ENCODE data around the gene PIAS1. TPM values are rescaled to one million over a fixed set of nuclear protein-coding genes. Genes with fewer than 3 reads are reported as not detected.

The PIAS1 gene
- total and polyA plus RNA-seq, 9 of the 15 experiments (the other 6 are each of a cell fraction or from before 2014, with no cell fraction given), result 18.0 to 59.1 (median 28.5) TPM

DNA sequence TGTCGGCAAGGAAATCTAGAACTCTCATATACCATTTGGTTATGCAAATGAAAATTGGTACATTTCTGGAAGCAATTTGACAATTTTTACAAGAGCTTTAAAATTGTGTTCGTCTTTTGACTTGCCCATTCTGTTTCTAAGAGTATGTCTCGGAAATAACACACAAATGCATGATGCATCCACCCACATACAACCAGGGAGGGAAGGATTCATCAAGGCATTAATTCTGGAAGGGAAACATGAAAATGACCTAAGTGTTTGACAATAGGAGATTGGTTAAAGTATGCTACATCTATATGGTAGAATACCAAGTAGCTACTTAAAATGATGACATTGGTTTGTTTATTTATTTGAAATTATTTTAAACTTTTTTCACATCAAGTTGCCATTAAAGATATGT is 58.6 kb downstream of the PIAS1 start:
- CTCF ChIA-PET (ENCODE audit: low intra/inter-chr PET ratio), result no interaction called here
- H3K9me3 ChIP-seq (replicated peaks; ENCODE audit: control insufficient read depth, insufficient read depth, low read depth, low read length), result no peaks in the 10 kb centered on the region
- FAIRE-seq, result no peak
- TF ChIP-seq, protein P1, sequence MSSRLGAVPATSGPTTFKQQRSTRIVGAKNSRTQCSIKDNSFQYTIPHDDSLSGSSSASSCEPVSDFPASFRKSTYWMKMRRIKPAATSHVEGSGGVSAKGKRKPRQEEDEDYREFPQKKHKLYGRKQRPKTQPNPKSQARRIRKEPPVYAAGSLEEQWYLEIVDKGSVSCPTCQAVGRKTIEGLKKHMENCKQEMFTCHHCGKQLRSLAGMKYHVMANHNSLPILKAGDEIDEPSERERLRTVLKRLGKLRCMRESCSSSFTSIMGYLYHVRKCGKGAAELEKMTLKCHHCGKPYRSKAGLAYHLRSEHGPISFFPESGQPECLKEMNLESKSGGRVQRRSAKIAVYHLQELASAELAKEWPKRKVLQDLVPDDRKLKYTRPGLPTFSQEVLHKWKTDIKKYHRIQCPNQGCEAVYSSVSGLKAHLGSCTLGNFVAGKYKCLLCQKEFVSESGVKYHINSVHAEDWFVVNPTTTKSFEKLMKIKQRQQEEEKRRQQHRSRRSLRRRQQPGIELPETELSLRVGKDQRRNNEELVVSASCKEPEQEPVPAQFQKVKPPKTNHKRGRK (tag; IDR thresholded peaks at IDR 0.05), result no peak
- TF ChIP-seq EGR1 (conservative IDR thresholded peaks at IDR 0.05), result 0 out of 2 replicates have a peak, but pooled peaks have one; percentile 9
- no peak for TF ChIP-seq DPF2 (IDR thresholded peaks at IDR 0.05)
- TF ChIP-seq NR1H2 (CRISPR knock-in tag; IDR thresholded peaks at IDR 0.05), result no peak
- TF ChIP-seq TSC22D4 (tag; IDR thresholded peaks at IDR 0.05), result no peak
- no peak for TF ChIP-seq ARID1B (IDR thresholded peaks at IDR 0.05)
- no peak for TF ChIP-seq RBM17 (IDR thresholded peaks at IDR 0.05; ENCODE audit: borderline replicate concordance, low read depth, low read length)
- no peak for TF ChIP-seq SOX6 (IDR thresholded peaks at IDR 0.05)
- TF ChIP-seq GABPB1 (CRISPR knock-in tag; IDR thresholded peaks at IDR 0.05), result no peak
- no TSS peak for BruUV-seq (replicated peaks)
- 44% methylated on average over 3 of the region's 3 CpGs for WGBS (ENCODE audit: insufficient coverage, low coverage, missing lambda C conversion rate)
- no peak overlapping the region for H3K4me3 ChIP-seq
- no peaks in the 10 kb centered on the region for H3K27me3 ChIP-seq (ENCODE audit: control insufficient read depth in 2 of 2, insufficient read depth in 2 of 2, low read length in 2 of 2)
- no peak overlapping the region for H3K27ac ChIP-seq (ENCODE audit: extremely low read depth, low read depth, low read length)
- no peak overlapping the region for H3K4me2 ChIP-seq (ENCODE audit: insufficient read depth, low read length)
- no peaks in the 10 kb centered on the region for H3K36me3 ChIP-seq (ENCODE audit: control insufficient read depth, insufficient read depth, low read length)
- no peak overlapping the region for H3K9ac ChIP-seq (ENCODE audit: insufficient read depth in 1 of 2, low read depth in 2 of 2, low read length in 2 of 2)
- H4K20me1 ChIP-seq (replicated peaks; ENCODE audit: control insufficient read depth, insufficient read depth, low read length), result no peaks in the 10 kb centered on the region; the same call in 1 of the 2 replicates
- peaks cover 86% of the 10 kb centered on the region for H3K79me2 ChIP-seq (ENCODE audit: control insufficient read depth, insufficient read depth, low read length)
- intact Hi-C loops (cut with micrococcal nuclease), result no loop called here
- ATAC-seq, result no peak
- H3K9me1 ChIP-seq (ENCODE audit: control insufficient read depth, insufficient read depth, low read length), result no peaks in the 10 kb centered on the region
- POLR2A ChIA-PET, result interaction anchor here (1.3 to 1.5 kb wide), 2 partner anchors 9 to 30 kb away, joined by 5 to 6 read pairs; no protein-coding TSS in a partner anchor
- H2AFZ ChIP-seq (ENCODE audit: low read depth, low read length), result no peak overlapping the region
- no peaks in the 10 kb centered on the region; a peak in 2 of 5 replicates for H3K4me1 ChIP-seq (replicated peaks in 1 of 2; ENCODE audit: control insufficient read depth in 2 of 2, insufficient read depth in 2 of 2, low read length in 2 of 2)
- in situ Hi-C loops (cut with MboI), result no loop called here
- no peak for DNase-seq (ENCODE audit: extremely low read depth in 1 of 4, low spot score in 3 of 4)

All from K562 (cell line).